ENCODE measurements around the gene C5orf22.
"Not testable (repeated sequence)": the region's sequence is repeated elsewhere in the genome, so short reads cannot be mapped to it uniquely, and the experiment has no call there.

The C5orf22 gene

GRCh38 chr5:31516802-31517201 lies 15.3 kb upstream of the C5orf22 start:
- H3K4me3 ChIP-seq (ENCODE audit: low read length) = no peak overlapping the region
- H3K27me3 ChIP-seq (ENCODE audit: control insufficient read depth, insufficient read depth, low read length) = no peaks in the 10 kb centered on the region
- peaks cover 12% of the 10 kb centered on the region for H3K36me3 ChIP-seq (ENCODE audit: control insufficient read depth, insufficient read depth, low read length)
- no peaks in the 10 kb centered on the region for H3K4me1 ChIP-seq (ENCODE audit: control insufficient read depth, insufficient read depth, low read length)
- no peak overlapping the region for H3K27ac ChIP-seq (ENCODE audit: low read depth, low read length)
- H3K9ac ChIP-seq (ENCODE audit: low read length) = no peak overlapping the region

- Histone ChIP-seq H3K36me3 (ENCODE audit: control insufficient read depth, insufficient read depth, low read length) (peaks cover 21% of the 10 kb centered on the region), H3K4me1 (ENCODE audit: control insufficient read depth, insufficient read depth, low read length) (no peaks in the 10 kb centered on the region), H3K4me3 (ENCODE audit: low read length) (no peak overlapping the region), H3K27me3 (ENCODE audit: control insufficient read depth, insufficient read depth, low read length) (no peaks in the 10 kb centered on the region), H3K27ac (ENCODE audit: low read depth, low read length) (no peak overlapping the region), H3K9ac (ENCODE audit: low read length) (no peak overlapping the region)
Observed at GRCh38 chr5:31523041-31523440, 9.1 kb upstream of the C5orf22 start.

- Histone ChIP-seq H3K4me1 (ENCODE audit: control insufficient read depth, insufficient read depth, low read length) (peaks cover 7% of the 10 kb centered on the region), H3K36me3 (ENCODE audit: control insufficient read depth, insufficient read depth, low read length) (peaks cover 23% of the 10 kb centered on the region), H3K4me3 (ENCODE audit: low read length) (peak overlapping the region; percentile 98), H3K27me3 (ENCODE audit: control insufficient read depth, insufficient read depth, low read length) (no peaks in the 10 kb centered on the region), H3K9ac (ENCODE audit: low read length) (peak overlapping the region; percentile 14), H3K27ac (ENCODE audit: low read depth, low read length) (no peak overlapping the region)
Observed at GRCh38 chr5:31530541-31531265, 1.4 kb upstream of the C5orf22 start.

- Histone ChIP-seq H3K9ac (ENCODE audit: low read length) (peak overlapping the region; percentile 32), H3K27me3 (ENCODE audit: control insufficient read depth, insufficient read depth, low read length) (no peaks in the 10 kb centered on the region), H3K4me1 (ENCODE audit: control insufficient read depth, insufficient read depth, low read length) (peaks cover 7% of the 10 kb centered on the region), H3K27ac (ENCODE audit: low read depth, low read length) (no peak overlapping the region), H3K36me3 (ENCODE audit: control insufficient read depth, insufficient read depth, low read length) (peaks cover 19% of the 10 kb centered on the region), H3K4me3 (ENCODE audit: low read length) (peak overlapping the region; percentile 98)
Observed at GRCh38 chr5:31531543-31531887, 586 bp upstream of the C5orf22 start.

- Histone ChIP-seq H3K9ac (ENCODE audit: low read length) (no peak overlapping the region), H3K4me1 (ENCODE audit: control insufficient read depth, insufficient read depth, low read length) (peaks cover 7% of the 10 kb centered on the region), H3K27ac (ENCODE audit: low read depth, low read length) (no peak overlapping the region), H3K36me3 (ENCODE audit: control insufficient read depth, insufficient read depth, low read length) (peaks cover 8% of the 10 kb centered on the region), H3K4me3 (ENCODE audit: low read length) (no peak overlapping the region), H3K27me3 (ENCODE audit: control insufficient read depth, insufficient read depth, low read length) (no peaks in the 10 kb centered on the region)
Observed at GRCh38 chr5:31534527-31535046, 2.5 kb downstream of the C5orf22 start.

GRCh38 chr5:31536873-31537272 lies 4.8 kb downstream of the C5orf22 start:
- no peak overlapping the region for H3K27ac ChIP-seq (ENCODE audit: low read depth, low read length)
- H3K4me3 ChIP-seq (ENCODE audit: low read length) = no peak overlapping the region
- H3K36me3 ChIP-seq (ENCODE audit: control insufficient read depth, insufficient read depth, low read length) = peaks cover 13% of the 10 kb centered on the region
- H3K27me3 ChIP-seq (ENCODE audit: control insufficient read depth, insufficient read depth, low read length) = no peaks in the 10 kb centered on the region
- H3K4me1 ChIP-seq (ENCODE audit: control insufficient read depth, insufficient read depth, low read length) = peaks cover 3% of the 10 kb centered on the region
- no peak overlapping the region for H3K9ac ChIP-seq (ENCODE audit: low read length)

- H3K4me3 ChIP-seq (ENCODE audit: low read length) = no peak overlapping the region
- peaks cover 13% of the 10 kb centered on the region for H3K36me3 ChIP-seq (ENCODE audit: control insufficient read depth, insufficient read depth, low read length)
- H3K27ac ChIP-seq (ENCODE audit: low read depth, low read length) = no peak overlapping the region
- H3K27me3 ChIP-seq (ENCODE audit: control insufficient read depth, insufficient read depth, low read length) = no peaks in the 10 kb centered on the region
- H3K4me1 ChIP-seq (ENCODE audit: control insufficient read depth, insufficient read depth, low read length) = peaks cover 3% of the 10 kb centered on the region
- no peak overlapping the region for H3K9ac ChIP-seq (ENCODE audit: low read length)
Observed at GRCh38 chr5:31537349-31537748, 5.2 kb downstream of the C5orf22 start.

GRCh38 chr5:31537851-31538250 lies 5.8 kb downstream of the C5orf22 start:
- peaks cover 13% of the 10 kb centered on the region for H3K36me3 ChIP-seq (ENCODE audit: control insufficient read depth, insufficient read depth, low read length)
- no peak overlapping the region for H3K9ac ChIP-seq (ENCODE audit: low read length)
- no peaks in the 10 kb centered on the region for H3K4me1 ChIP-seq (ENCODE audit: control insufficient read depth, insufficient read depth, low read length)
- no peaks in the 10 kb centered on the region for H3K27me3 ChIP-seq (ENCODE audit: control insufficient read depth, insufficient read depth, low read length)
- H3K4me3 ChIP-seq (ENCODE audit: low read length) = no peak overlapping the region
- H3K27ac ChIP-seq (ENCODE audit: low read depth, low read length) = no peak overlapping the region

- not testable (repeated sequence) for H3K27me3 ChIP-seq (ENCODE audit: control insufficient read depth, insufficient read depth, low read length); H3K27ac ChIP-seq (ENCODE audit: low read depth, low read length); H3K9ac ChIP-seq (ENCODE audit: low read length); H3K4me1 ChIP-seq (ENCODE audit: control insufficient read depth, insufficient read depth, low read length); H3K4me3 ChIP-seq (ENCODE audit: low read length); H3K36me3 ChIP-seq (ENCODE audit: control insufficient read depth, insufficient read depth, low read length)
Observed at GRCh38 chr5:31549114-31549513, 17.0 kb downstream of the C5orf22 start.

- Histone ChIP-seq H3K9ac (ENCODE audit: low read length) (no peak overlapping the region), H3K4me1 (ENCODE audit: control insufficient read depth, insufficient read depth, low read length) (no peaks in the 10 kb centered on the region), H3K27ac (ENCODE audit: low read depth, low read length) (no peak overlapping the region), H3K27me3 (ENCODE audit: control insufficient read depth, insufficient read depth, low read length) (no peaks in the 10 kb centered on the region), H3K4me3 (ENCODE audit: low read length) (no peak overlapping the region), H3K36me3 (ENCODE audit: control insufficient read depth, insufficient read depth, low read length) (peaks cover 2% of the 10 kb centered on the region)
Observed at GRCh38 chr5:31551878-31552277, 19.8 kb downstream of the C5orf22 start.

GRCh38 chr5:31553863-31554262 lies 21.8 kb downstream of the C5orf22 start:
- Histone ChIP-seq H3K27ac (ENCODE audit: low read depth, low read length) (no peak overlapping the region), H3K4me1 (ENCODE audit: control insufficient read depth, insufficient read depth, low read length) (no peaks in the 10 kb centered on the region), H3K36me3 (ENCODE audit: control insufficient read depth, insufficient read depth, low read length) (peaks cover 2% of the 10 kb centered on the region), H3K9ac (ENCODE audit: low read length) (no peak overlapping the region), H3K4me3 (ENCODE audit: low read length) (no peak overlapping the region), H3K27me3 (ENCODE audit: control insufficient read depth, insufficient read depth, low read length) (no peaks in the 10 kb centered on the region)

- H3K4me1 ChIP-seq (ENCODE audit: control insufficient read depth, insufficient read depth, low read length) = no peaks in the 10 kb centered on the region
- no peak overlapping the region for H3K27ac ChIP-seq (ENCODE audit: low read depth, low read length)
- no peak overlapping the region for H3K9ac ChIP-seq (ENCODE audit: low read length)
- no peaks in the 10 kb centered on the region for H3K27me3 ChIP-seq (ENCODE audit: control insufficient read depth, insufficient read depth, low read length)
- no peak overlapping the region for H3K4me3 ChIP-seq (ENCODE audit: low read length)
- peaks cover 2% of the 10 kb centered on the region for H3K36me3 ChIP-seq (ENCODE audit: control insufficient read depth, insufficient read depth, low read length)
Observed at GRCh38 chr5:31554552-31554951, 22.5 kb downstream of the C5orf22 start.

- Histone ChIP-seq H3K27me3 (ENCODE audit: control insufficient read depth, insufficient read depth, low read length) (no peaks in the 10 kb centered on the region), H3K4me3 (ENCODE audit: low read length) (no peak overlapping the region), H3K36me3 (ENCODE audit: control insufficient read depth, insufficient read depth, low read length) (no peaks in the 10 kb centered on the region), H3K4me1 (ENCODE audit: control insufficient read depth, insufficient read depth, low read length) (no peaks in the 10 kb centered on the region), H3K9ac (ENCODE audit: low read length) (no peak overlapping the region), H3K27ac (ENCODE audit: low read depth, low read length) (no peak overlapping the region)
Observed at GRCh38 chr5:31556461-31556860, 24.4 kb downstream of the C5orf22 start.
